ENCODE measurements around the gene GTPBP2.

GTPBP2 gene

DNA sequence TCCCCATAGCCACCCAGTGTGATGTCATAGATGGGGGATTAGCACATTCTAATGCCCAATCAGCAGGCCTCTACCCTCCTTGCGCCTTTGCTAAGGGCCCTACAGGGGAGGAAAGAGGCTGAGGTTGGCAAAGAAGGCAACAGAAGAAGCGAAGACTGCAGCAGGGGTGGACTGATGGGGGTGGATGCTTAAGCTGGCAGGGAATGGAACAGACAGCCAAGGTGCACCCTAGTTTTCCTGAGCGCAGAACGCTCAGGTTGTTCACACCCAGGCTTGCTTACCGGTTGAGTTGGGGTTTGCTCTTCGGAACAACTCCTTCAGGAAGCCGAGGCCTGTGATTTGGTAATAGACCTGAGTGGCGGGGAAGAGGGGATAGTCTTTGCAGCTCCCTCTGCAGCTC, 45.9 kb upstream of the GTPBP2 start:
- TF ChIP-seq, protein P1, sequence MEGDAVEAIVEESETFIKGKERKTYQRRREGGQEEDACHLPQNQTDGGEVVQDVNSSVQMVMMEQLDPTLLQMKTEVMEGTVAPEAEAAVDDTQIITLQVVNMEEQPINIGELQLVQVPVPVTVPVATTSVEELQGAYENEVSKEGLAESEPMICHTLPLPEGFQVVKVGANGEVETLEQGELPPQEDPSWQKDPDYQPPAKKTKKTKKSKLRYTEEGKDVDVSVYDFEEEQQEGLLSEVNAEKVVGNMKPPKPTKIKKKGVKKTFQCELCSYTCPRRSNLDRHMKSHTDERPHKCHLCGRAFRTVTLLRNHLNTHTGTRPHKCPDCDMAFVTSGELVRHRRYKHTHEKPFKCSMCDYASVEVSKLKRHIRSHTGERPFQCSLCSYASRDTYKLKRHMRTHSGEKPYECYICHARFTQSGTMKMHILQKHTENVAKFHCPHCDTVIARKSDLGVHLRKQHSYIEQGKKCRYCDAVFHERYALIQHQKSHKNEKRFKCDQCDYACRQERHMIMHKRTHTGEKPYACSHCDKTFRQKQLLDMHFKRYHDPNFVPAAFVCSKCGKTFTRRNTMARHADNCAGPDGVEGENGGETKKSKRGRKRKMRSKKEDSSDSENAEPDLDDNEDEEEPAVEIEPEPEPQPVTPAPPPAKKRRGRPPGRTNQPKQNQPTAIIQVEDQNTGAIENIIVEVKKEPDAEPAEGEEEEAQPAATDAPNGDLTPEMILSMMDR (IDR thresholded peaks at IDR 0.05; ENCODE audit: low read depth, low read length), result no peak
- TF ChIP-seq EZH2phosphoT487 (IDR thresholded peaks at IDR 0.05; ENCODE audit: low read depth), result no peak
- Histone ChIP-seq H3K27ac (ENCODE audit: low read length) (no peak overlapping the region), H3K9ac (ENCODE audit: low read length) (no peak overlapping the region), H3K4me1 (ENCODE audit: low read length) (peaks cover 3% of the 10 kb centered on the region; the same call in 1 of the 2 replicates), H4K20me1 (ENCODE audit: insufficient read depth, low read length) (peaks cover 15% of the 10 kb centered on the region; the same call in 1 of the 2 replicates), H3K27me3 (ENCODE audit: low read depth, low read length) (no peaks in the 10 kb centered on the region), H3K79me2 (ENCODE audit: low read length) (no peaks in the 10 kb centered on the region), H3K9me3 (ENCODE audit: insufficient read depth, low read length) (no peaks in the 10 kb centered on the region), H2AFZ (ENCODE audit: low read depth, low read length) (no peak overlapping the region), H3K4me3 (ENCODE audit: low read length) (no peak overlapping the region), H3K36me3 (replicated peaks; ENCODE audit: low read depth, low read length) (peaks cover 78% of the 10 kb centered on the region), H3K4me2 (ENCODE audit: low read length) (no peak overlapping the region)

DNA sequence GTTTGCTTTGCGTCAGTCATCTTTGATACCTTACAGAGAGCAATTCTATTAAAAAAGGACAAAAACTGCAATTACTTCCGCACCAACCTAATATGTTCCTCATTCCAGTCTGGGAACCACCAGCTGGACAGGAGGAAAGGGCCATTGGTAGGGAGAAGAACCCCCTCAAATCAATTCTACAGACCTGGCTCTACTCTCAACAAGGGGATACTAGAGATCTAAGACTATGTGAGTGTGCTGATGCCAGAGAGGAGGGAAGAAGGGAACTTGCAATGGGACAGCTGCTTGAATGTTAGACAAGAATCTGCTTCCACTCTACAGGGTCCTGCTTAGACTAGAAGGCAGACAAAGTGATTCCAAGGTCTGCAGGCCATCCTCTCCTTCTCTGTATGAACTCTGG, 45.2 kb upstream of the GTPBP2 start:
- Histone ChIP-seq H3K79me2 (ENCODE audit: low read length) (no peaks in the 10 kb centered on the region), H3K4me2 (ENCODE audit: low read length) (no peak overlapping the region), H3K27ac (ENCODE audit: low read length) (no peak overlapping the region), H3K4me1 (ENCODE audit: low read length) (peaks cover 8% of the 10 kb centered on the region; the same call in 1 of the 2 replicates), H3K9me3 (ENCODE audit: insufficient read depth, low read length) (no peaks in the 10 kb centered on the region), H3K4me3 (ENCODE audit: low read length) (no peak overlapping the region), H4K20me1 (ENCODE audit: insufficient read depth, low read length) (peaks cover 13% of the 10 kb centered on the region; the same call in 1 of the 2 replicates), H3K9ac (ENCODE audit: low read length) (no peak overlapping the region), H3K27me3 (ENCODE audit: low read depth, low read length) (no peaks in the 10 kb centered on the region), H3K36me3 (replicated peaks; ENCODE audit: low read depth, low read length) (peaks cover 73% of the 10 kb centered on the region), H2AFZ (ENCODE audit: low read depth, low read length) (no peak overlapping the region)
- TF ChIP-seq, protein P1 (IDR thresholded peaks at IDR 0.05; ENCODE audit: low read depth, low read length), result no peak
- no peak for TF ChIP-seq EZH2phosphoT487 (IDR thresholded peaks at IDR 0.05; ENCODE audit: low read depth)

DNA sequence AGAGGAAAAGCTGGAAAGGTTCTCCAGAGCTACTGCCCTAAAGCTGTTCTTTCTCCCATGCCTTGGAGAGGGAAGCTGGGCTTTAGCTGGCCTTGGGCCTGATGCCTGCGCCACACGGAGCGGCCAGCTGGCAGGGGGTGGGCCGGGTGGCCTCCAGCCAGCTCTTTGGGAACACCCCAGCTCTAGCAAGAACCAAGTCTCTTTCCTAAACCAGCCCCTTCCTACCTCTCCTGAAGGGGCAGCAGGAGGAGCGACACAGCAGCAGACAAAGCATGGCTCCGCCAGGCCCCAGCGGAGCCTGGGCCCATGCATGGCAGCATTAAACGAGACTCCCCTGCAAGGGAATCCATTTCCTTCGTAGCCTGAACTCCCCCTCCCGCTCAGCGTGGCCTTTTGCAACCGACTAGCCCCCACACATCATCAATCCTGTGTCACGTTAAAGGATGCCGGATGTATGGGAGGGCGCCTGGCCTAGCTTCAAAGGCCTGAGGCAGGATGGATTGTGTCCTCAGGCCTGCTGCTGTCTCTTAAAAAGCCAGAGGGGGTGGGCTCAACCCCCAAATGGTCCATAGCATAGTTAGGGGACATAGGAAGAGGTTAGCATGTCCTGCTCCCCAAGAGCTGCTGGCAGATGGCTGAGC, 44.5 kb upstream of the GTPBP2 start:
- Histone ChIP-seq H3K9ac (ENCODE audit: low read length) (no peak overlapping the region), H2AFZ (ENCODE audit: low read depth, low read length) (no peak overlapping the region), H3K9me3 (ENCODE audit: insufficient read depth, low read length) (no peaks in the 10 kb centered on the region), H3K79me2 (ENCODE audit: low read length) (no peaks in the 10 kb centered on the region), H3K4me1 (ENCODE audit: low read length) (peaks cover 15% of the 10 kb centered on the region), H3K27ac (ENCODE audit: low read length) (no peak overlapping the region), H3K36me3 (replicated peaks; ENCODE audit: low read depth, low read length) (peaks cover 66% of the 10 kb centered on the region), H3K4me2 (ENCODE audit: low read length) (no peak overlapping the region), H3K4me3 (ENCODE audit: low read length) (no peak overlapping the region), H3K27me3 (ENCODE audit: low read depth, low read length) (no peaks in the 10 kb centered on the region), H4K20me1 (ENCODE audit: insufficient read depth, low read length) (peaks cover 13% of the 10 kb centered on the region; the same call in 1 of the 2 replicates)
- no peak for TF ChIP-seq EZH2phosphoT487 (IDR thresholded peaks at IDR 0.05; ENCODE audit: low read depth)
- TF ChIP-seq, protein P1 (IDR thresholded peaks at IDR 0.05; ENCODE audit: low read depth, low read length), result no peak

DNA sequence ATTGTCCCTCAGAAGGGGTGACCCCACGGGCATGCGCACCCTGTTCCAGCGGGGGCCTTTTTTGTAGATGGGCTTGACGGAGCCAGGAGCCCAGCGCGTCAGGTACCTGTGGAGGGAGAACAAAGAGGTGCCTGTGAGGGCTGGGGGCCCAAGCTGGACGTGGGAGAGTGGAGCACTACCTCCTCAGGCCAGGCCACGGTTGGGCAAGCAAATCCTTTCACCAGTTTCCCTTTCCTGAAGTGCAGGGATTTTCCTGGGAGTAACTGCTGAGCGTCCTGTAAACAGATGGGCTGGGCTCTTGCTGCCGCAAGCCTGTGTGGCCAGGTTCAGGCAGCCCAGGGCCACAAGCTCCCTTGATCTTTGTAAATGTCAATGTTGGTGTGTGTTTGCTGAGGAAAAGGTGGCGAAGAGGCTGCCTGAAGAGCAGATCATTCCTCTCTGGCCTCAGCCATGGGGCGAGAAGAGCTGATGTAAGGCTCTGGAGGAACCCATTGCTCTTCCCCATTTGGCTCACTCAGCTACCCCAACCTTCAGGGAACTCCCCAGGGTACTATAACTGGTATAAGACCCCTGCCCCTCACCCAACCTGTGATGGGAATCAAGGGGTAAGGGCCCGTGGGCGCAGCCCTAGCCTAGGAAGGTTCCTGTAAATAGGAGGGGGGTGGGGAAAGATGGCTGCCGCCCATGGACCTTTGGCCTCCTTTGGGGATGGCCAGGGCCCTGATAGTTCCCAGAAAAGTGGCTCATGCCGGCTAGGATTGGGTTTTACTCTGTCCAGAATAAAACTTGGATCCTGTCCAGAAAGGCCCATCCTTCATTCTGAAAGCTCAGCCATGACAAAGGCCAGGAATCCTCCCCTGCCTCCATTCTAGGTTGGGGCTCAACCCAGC, 43.0 kb upstream of the GTPBP2 start:
- H4K20me1 ChIP-seq (ENCODE audit: insufficient read depth, low read length), result peaks cover 13% of the 10 kb centered on the region; the same call in 1 of the 2 replicates
- H3K9me3 ChIP-seq (ENCODE audit: insufficient read depth, low read length), result no peaks in the 10 kb centered on the region
- no peak overlapping the region for H2AFZ ChIP-seq (ENCODE audit: low read depth, low read length)
- H3K27me3 ChIP-seq (ENCODE audit: low read depth, low read length), result no peaks in the 10 kb centered on the region
- no peak overlapping the region for H3K4me3 ChIP-seq (ENCODE audit: low read length)
- no peak overlapping the region for H3K4me2 ChIP-seq (ENCODE audit: low read length)
- H3K36me3 ChIP-seq (replicated peaks; ENCODE audit: low read depth, low read length), result peaks cover 50% of the 10 kb centered on the region
- TF ChIP-seq EZH2phosphoT487 (IDR thresholded peaks at IDR 0.05; ENCODE audit: low read depth), result no peak
- TF ChIP-seq, protein P1 (IDR thresholded peaks at IDR 0.05; ENCODE audit: low read depth, low read length), result no peak
- no peaks in the 10 kb centered on the region for H3K79me2 ChIP-seq (ENCODE audit: low read length)
- peaks cover 29% of the 10 kb centered on the region for H3K4me1 ChIP-seq (ENCODE audit: low read length)
- H3K9ac ChIP-seq (ENCODE audit: low read length), result no peak overlapping the region
- no peak overlapping the region for H3K27ac ChIP-seq (ENCODE audit: low read length)

Data from OCI-LY3 (cell line).